Hematopoietic multipotent progenitor cell treated with erythropoietin and hydrocortisone succinate and interleukin-3 and kit ligand, for 15 days (in vitro differentiated cells): Measurements from ENCODE around the gene WDR90.
"Not testable (repeated sequence)": the region's sequence is repeated elsewhere in the genome, so short reads cannot be mapped to it uniquely, and the experiment has no call there.

Source experiments
- DNase-seq: peaks from one replicate; pipeline ENCODE4 v3.0.0-alpha.2; 2015; ENCODE audit warnings: low spot score

Gene WDR90

GRCh38 chr16:689175-689897, 40.2 kb downstream of the WDR90 start:
- no peak for DNase-seq

GRCh38 chr16:691242-691641, 42.1 kb downstream of the WDR90 start:
- DNase-seq = not testable (repeated sequence)

- no peak for DNase-seq
These were observed 43.4 kb downstream of the WDR90 start for GRCh38 chr16:692356-693108.

GRCh38 chr16:693364-693763, 44.2 kb downstream of the WDR90 start:
- DNase-seq = no peak

GRCh38 chr16:693766-694165, 44.6 kb downstream of the WDR90 start:
- no peak for DNase-seq

GRCh38 chr16:694187-694862, 45.2 kb downstream of the WDR90 start:
- no peak for DNase-seq

GRCh38 chr16:694863-695354, 45.7 kb downstream of the WDR90 start:
- no peak for DNase-seq

- no peak for DNase-seq
These were observed 46.4 kb downstream of the WDR90 start for GRCh38 chr16:695355-696089.

GRCh38 chr16:698911-699671, 49.9 kb downstream of the WDR90 start:
- DNase-seq = no peak

- DNase-seq = no peak
These were observed 51.8 kb downstream of the WDR90 start for GRCh38 chr16:700684-701584.

- DNase-seq = no peak
These were observed 53.2 kb downstream of the WDR90 start for GRCh38 chr16:702341-702740.

GRCh38 chr16:703406-703805, 54.2 kb downstream of the WDR90 start:
- no peak for DNase-seq

- DNase-seq = no peak
These were observed 54.9 kb downstream of the WDR90 start for GRCh38 chr16:704047-704446.

- DNase-seq = no peak
These were observed 55.6 kb downstream of the WDR90 start for GRCh38 chr16:704552-705380.

GRCh38 chr16:705431-706188, 56.4 kb downstream of the WDR90 start, which contains the start of gene FBXL16:
Gene FBXL16, minus strand, starts transcription at chr16:705801. Its CDS starts 8,396 bp downstream, at chr16:697405.
- DNase-seq = no peak

- DNase-seq = no peak
These were observed 57.3 kb downstream of the WDR90 start for GRCh38 chr16:706189-707061.

GRCh38 chr16:707062-707538, 57.9 kb downstream of the WDR90 start:
- no peak for DNase-seq
